LNCaP clone FGC (cell line): Measurements from ENCODE around the gene NSG2.

ENCODE experiments used
- DNase-seq: peaks from one replicate; pipeline ENCODE4 v3.0.0-alpha.2; 2011; ENCODE audit warnings: low read depth
- H3K4me3 ChIP-seq: 2 replicates; pipeline ENCODE4 v1.5.1; 2011; ENCODE audit warnings: mild to moderate bottlenecking, low read depth, low read length, control low read depth
- TF ChIP-seq, protein P1 (sequence below): IDR thresholded peaks from 2 replicates; pipeline ENCODE4 v1.5.1; 2012; ENCODE audit warnings: mild to moderate bottlenecking; ENCODE audit not compliant: control insufficient read depth, insufficient read depth; ENCODE audit errors: extremely low read depth

Gene NSG2

DNA sequence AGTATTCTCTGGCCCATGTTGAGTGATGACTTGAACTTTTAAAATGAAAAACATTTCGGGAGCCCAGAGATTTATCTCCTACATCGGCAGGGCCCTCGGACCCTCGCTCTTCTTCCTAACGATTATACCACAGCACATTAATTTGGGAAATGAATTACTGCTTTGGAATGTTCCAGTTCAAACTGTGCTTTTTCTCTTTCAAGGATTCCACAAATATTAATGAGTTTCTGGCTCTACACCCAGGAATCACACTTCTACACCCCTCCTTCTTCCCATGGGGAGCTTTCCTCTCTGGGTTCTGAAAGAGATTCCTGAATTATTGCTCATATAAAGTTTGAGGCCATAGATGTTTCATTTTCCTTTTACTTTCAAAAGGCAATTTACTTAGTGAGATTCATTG lies 41.2 kb downstream of the NSG2 start:
- no peak for DNase-seq
- no peak overlapping the region for H3K4me3 ChIP-seq
- TF ChIP-seq, protein P1, sequence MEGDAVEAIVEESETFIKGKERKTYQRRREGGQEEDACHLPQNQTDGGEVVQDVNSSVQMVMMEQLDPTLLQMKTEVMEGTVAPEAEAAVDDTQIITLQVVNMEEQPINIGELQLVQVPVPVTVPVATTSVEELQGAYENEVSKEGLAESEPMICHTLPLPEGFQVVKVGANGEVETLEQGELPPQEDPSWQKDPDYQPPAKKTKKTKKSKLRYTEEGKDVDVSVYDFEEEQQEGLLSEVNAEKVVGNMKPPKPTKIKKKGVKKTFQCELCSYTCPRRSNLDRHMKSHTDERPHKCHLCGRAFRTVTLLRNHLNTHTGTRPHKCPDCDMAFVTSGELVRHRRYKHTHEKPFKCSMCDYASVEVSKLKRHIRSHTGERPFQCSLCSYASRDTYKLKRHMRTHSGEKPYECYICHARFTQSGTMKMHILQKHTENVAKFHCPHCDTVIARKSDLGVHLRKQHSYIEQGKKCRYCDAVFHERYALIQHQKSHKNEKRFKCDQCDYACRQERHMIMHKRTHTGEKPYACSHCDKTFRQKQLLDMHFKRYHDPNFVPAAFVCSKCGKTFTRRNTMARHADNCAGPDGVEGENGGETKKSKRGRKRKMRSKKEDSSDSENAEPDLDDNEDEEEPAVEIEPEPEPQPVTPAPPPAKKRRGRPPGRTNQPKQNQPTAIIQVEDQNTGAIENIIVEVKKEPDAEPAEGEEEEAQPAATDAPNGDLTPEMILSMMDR = no peak

DNA sequence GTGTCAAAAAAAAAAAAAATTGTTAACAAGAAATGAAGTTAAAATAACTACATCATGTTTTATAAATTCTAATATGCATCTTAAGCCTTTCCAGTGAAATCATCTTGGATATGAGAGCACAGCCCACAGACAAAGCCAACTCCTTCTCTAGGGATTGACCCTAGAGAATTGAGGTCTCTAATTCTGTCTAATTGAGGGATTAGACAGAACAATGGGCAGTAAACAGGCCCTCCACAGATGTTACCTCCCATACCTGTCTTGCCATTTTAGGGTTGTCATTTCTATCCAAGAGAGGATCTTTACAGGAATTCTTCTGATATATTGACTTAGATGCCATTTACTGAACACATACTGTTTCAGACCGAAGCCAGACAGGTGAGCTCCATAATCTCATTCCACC lies 42.3 kb downstream of the NSG2 start:
- TF ChIP-seq, protein P1 = no peak
- DNase-seq = no peak
- H3K4me3 ChIP-seq = no peak overlapping the region

DNA sequence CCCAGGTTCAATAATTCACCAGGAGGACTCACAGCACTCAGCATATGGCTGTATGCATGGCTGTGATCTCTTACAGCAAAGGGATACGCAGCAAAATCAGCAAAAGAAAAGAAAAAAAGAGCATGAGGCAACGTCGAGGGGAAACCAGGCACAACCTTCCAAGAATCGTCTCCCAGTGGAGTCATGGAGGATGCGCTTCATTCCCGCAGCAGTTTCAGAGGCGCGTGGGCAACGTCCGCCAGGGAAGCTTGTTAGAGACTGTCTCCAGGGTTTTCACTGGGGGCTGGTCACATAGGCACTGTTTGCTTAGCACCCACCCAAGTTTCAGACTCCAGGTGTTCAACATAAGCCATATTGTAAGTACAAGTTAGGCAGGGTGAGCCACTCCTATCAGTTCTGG lies 44.6 kb downstream of the NSG2 start:
- DNase-seq = no peak
- TF ChIP-seq, protein P1 = no peak
- no peak overlapping the region for H3K4me3 ChIP-seq

DNA sequence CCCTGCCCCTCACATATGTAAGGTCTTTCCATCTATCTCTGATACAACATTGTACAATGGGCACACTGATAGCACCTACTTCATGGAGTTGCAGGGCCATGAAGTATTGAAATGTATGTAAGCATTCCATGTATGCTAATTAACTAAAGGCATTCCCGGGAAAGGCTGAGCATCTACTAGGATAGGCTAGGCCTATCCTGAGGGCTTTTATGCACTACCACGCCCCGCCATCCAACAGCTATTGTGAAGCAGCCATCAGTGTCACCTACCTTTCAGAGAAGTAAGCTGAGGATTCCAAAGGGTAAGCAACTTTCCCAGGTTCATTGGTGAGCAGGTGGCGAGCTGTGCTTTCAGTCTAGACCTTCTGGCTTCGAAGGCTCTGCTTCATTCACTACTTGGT lies 47.6 kb downstream of the NSG2 start:
- TF ChIP-seq, protein P1 = no peak
- H3K4me3 ChIP-seq = no peak overlapping the region
- no peak for DNase-seq

DNA sequence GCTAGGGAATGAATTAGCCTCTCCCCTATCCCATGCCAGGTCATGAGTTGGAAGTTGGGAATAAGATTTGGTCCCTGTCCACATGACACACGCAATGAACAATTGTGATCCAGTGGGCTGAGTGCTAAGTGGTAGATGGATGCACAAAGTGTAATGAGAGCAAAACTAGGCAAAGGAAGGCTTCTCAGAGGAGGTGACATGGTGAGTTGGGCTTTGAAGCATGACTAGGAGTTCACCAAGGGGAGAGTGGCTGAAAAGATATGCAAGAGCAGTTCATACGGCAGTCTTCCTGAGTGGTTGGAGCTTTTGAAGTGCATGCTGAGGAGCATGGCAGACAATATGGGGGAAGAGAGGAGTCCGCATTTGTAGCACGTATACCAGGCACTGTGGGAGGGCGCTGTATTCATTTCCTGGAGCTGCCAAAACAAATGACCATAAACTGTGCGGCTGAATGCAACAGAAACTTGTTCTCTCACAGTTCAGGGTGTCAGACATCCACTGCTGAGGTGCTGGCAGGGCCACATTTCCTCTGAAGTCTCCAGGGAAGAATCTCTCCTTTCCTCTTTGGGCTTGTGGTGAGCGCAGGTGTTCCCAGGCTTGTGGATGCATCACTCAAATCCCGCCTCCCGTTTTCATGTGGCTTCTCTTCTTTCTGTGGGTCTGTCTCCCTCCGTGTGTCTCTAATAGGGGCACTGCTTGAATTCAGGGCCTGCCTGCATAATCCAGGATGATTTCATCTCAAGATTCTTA lies 49.5 kb downstream of the NSG2 start:
- H3K4me3 ChIP-seq = no peak overlapping the region
- TF ChIP-seq, protein P1 = no peak
- no peak for DNase-seq

DNA sequence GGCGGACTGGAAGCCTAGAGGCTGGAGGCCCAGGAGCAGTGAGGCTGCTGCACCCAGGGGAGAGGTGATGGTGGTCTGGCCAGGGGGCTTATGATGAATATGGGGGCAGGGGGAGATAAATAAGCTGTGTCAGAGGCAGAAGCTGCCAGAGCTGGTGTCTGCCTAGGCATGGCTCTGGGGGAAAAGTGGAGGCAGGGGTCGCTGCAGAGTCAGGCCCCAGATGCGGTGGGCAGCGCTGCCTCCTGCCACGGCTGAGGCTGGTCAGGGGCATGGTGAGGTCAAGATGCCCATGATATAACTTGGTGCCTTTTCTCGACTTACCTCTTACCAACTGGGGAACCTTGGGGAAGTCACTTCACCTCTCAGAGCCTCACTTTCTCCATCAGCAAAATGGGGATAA lies 51.1 kb downstream of the NSG2 start:
- no peak for DNase-seq
- no peak overlapping the region for H3K4me3 ChIP-seq
- TF ChIP-seq, protein P1 = no peak
